ENCODE measurements around the gene TTC31. TPM values are rescaled to one million over a fixed set of nuclear protein-coding genes. Genes with fewer than 3 reads are reported as not detected.

Gene TTC31
- total RNA-seq, 1 experiment from 2014 or later = 26.4 TPM

DNA sequence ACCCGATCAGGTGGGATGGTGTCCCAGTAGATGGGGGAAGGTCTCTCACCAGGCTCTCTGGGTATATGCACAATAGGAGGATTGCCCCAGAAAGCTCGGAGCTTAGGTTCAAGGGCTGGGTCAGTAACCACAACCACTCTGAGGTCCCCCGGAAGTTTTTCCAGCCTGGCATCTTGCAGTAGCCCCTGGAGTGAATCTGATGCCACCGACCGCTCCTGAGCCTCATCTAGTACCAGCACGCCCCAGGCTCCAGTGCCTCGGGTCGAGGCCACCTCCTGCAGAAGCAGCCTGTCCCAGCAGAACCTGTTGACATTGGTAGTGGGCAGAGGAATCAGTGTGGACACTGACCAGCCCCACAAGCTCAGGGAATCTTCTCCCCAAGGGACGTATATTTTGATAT is 41.1 kb downstream of the TTC31 start:
- H3K27ac ChIP-seq (ENCODE audit: low read depth, low read length) = no peak overlapping the region
- ChIA-PET POLR2A (no interaction called here), RAD21 (ENCODE audit: low non-redundant PET in 1 of 2, low total read pairs in 2 of 2, uncharacterized antibody in 2 of 2, unreplicated experiment in 2 of 2) (no interaction called here), CTCF (no interaction called here)
- BruUV-seq (replicated peaks) = no TSS peak
- no peaks in the 10 kb centered on the region for H4K20me1 ChIP-seq (ENCODE audit: insufficient read depth)
- TF ChIP-seq, protein P1, sequence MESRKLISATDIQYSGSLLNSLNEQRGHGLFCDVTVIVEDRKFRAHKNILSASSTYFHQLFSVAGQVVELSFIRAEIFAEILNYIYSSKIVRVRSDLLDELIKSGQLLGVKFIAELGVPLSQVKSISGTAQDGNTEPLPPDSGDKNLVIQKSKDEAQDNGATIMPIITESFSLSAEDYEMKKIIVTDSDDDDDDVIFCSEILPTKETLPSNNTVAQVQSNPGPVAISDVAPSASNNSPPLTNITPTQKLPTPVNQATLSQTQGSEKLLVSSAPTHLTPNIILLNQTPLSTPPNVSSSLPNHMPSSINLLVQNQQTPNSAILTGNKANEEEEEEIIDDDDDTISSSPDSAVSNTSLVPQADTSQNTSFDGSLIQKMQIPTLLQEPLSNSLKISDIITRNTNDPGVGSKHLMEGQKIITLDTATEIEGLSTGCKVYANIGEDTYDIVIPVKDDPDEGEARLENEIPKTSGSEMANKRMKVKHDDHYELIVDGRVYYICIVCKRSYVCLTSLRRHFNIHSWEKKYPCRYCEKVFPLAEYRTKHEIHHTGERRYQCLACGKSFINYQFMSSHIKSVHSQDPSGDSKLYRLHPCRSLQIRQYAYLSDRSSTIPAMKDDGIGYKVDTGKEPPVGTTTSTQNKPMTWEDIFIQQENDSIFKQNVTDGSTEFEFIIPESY (IDR thresholded peaks at IDR 0.05; ENCODE audit: extremely low read depth, insufficient replicate concordance, low read length) = no peak
- TF ChIP-seq POLR2A (IDR thresholded peaks at IDR 0.05; ENCODE audit: borderline replicate concordance, extremely low read depth, insufficient read depth, insufficient read length) (no peak), ELF1 (IDR thresholded peaks at IDR 0.05; ENCODE audit: borderline replicate concordance, low read depth) (no peak), YY1 (IDR thresholded peaks at IDR 0.05; ENCODE audit: extremely low read depth, insufficient replicate concordance, low read depth, low read length) (no peak), CEBPB (IDR thresholded peaks at IDR 0.05; ENCODE audit: low read depth) (no peak), EZH2phosphoT487 (IDR thresholded peaks at IDR 0.05; ENCODE audit: borderline replicate concordance) (no peak), RAD21 (IDR thresholded peaks at IDR 0.05; ENCODE audit: low read depth) (no peak), EGR1 (IDR thresholded peaks at IDR 0.05; ENCODE audit: low read depth) (no peak), EZH2 (IDR thresholded peaks at IDR 0.05) (no peak), SP1 (IDR thresholded peaks at IDR 0.05; ENCODE audit: low read depth) (no peak), SRF (IDR thresholded peaks at IDR 0.05; ENCODE audit: low read depth) (no peak), SIN3A (IDR thresholded peaks at IDR 0.05; ENCODE audit: low read depth) (no peak), ATF3 (IDR thresholded peaks at IDR 0.05) (no peak), POLR2AphosphoS5 (IDR thresholded peaks at IDR 0.05; ENCODE audit: low read depth, low read length) (no peak), TCF7L2 (IDR thresholded peaks at IDR 0.05; ENCODE audit: borderline replicate concordance, extremely low read depth, insufficient read depth, insufficient read length) (no peak), FOSL1 (IDR thresholded peaks at IDR 0.05; ENCODE audit: low read depth) (no peak), ZNF274 (IDR thresholded peaks at IDR 0.05; ENCODE audit: low read depth, low read length) (no peak), JUND (IDR thresholded peaks at IDR 0.05) (no peak), ZFX (IDR thresholded peaks at IDR 0.05) (no peak)
- H3K36me3 ChIP-seq (ENCODE audit: control insufficient read depth in 1 of 2, insufficient read depth in 2 of 2, low read length in 2 of 2) = peaks cover 18 to 27% of the 10 kb centered on the region in 2 experiments
- peaks cover 8 to 19% of the 10 kb centered on the region in 2 experiments; a peak in 3 of 4 replicates for H3K4me1 ChIP-seq (ENCODE audit: control insufficient read depth in 1 of 2, insufficient read depth in 2 of 2, low read length in 2 of 2)
- H3K9ac ChIP-seq (ENCODE audit: low read length) = no peak overlapping the region
- no peaks in the 10 kb centered on the region for H3K9me3 ChIP-seq (ENCODE audit: control insufficient read depth in 1 of 2, insufficient read depth in 1 of 2, low read depth in 1 of 2, low read length in 2 of 2)
- ATAC-seq (no peak), DNase-seq (ENCODE audit: low read depth, low spot score) (no peak)
- H3K9me2 ChIP-seq (ENCODE audit: insufficient read depth) = no peaks in the 10 kb centered on the region
- no peaks in the 10 kb centered on the region for H3K27me3 ChIP-seq (ENCODE audit: insufficient read depth, low read length)
- H3K79me2 ChIP-seq (ENCODE audit: insufficient read depth, low read length) = peaks cover 26% of the 10 kb centered on the region
- H2AFZ ChIP-seq (ENCODE audit: low read depth, low read length, poor library complexity, severe bottlenecking) = no peak overlapping the region
- intact Hi-C loops (cut with micrococcal nuclease) = no loop called here
- no peak overlapping the region for H3K4me3 ChIP-seq (replicated peaks in 1 of 2; ENCODE audit: low read depth in 1 of 2, low read length in 2 of 2)
- H3K4me2 ChIP-seq (ENCODE audit: low read length) = no peak overlapping the region
